ENCODE data around the gene GALNT14. TPM values are rescaled to one million over a fixed set of nuclear protein-coding genes. Genes with fewer than 3 reads are reported as not detected.
"Not testable (repeated sequence)": the region's sequence is repeated elsewhere in the genome, so short reads cannot be mapped to it uniquely, and the experiment has no call there.

Gene GALNT14
- total RNA-seq, 1 donor from 2014 or later = 7.4 TPM

DNA sequence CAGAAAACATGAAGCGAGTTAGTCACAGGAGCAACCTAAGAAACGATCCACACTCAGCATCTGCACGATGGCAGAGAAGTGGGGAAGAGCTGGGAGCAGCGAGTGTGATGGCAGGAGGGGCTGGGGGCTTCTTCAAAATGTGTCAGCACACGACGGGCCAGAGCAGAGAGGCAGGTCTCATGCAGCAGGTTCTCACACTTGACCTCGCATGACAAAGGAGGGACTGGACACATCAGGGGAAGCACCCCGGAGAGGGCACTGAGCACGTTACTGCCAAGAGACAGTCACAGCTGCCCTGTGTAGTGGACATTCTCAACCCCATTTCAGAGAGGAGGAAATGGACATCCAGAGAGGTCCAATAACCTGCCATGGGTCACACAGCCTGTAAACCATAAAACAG is 226.9 kb downstream of the GALNT14 start:
- H3K4me1 Mint-ChIP-seq (ENCODE audit: unreplicated experiment) = peaks cover 4% of the 10 kb centered on the region
- peaks cover 20% of the 10 kb centered on the region for H3K27me3 Mint-ChIP-seq
- no peak for DNase-seq (ENCODE audit: extremely low spot score, unreplicated experiment)
- no peak overlapping the region for H3K27ac Mint-ChIP-seq
- TF ChIP-seq, protein P1, sequence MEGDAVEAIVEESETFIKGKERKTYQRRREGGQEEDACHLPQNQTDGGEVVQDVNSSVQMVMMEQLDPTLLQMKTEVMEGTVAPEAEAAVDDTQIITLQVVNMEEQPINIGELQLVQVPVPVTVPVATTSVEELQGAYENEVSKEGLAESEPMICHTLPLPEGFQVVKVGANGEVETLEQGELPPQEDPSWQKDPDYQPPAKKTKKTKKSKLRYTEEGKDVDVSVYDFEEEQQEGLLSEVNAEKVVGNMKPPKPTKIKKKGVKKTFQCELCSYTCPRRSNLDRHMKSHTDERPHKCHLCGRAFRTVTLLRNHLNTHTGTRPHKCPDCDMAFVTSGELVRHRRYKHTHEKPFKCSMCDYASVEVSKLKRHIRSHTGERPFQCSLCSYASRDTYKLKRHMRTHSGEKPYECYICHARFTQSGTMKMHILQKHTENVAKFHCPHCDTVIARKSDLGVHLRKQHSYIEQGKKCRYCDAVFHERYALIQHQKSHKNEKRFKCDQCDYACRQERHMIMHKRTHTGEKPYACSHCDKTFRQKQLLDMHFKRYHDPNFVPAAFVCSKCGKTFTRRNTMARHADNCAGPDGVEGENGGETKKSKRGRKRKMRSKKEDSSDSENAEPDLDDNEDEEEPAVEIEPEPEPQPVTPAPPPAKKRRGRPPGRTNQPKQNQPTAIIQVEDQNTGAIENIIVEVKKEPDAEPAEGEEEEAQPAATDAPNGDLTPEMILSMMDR (conservative IDR thresholded peaks at IDR 0.05) = no peak
- no peaks in the 10 kb centered on the region for H3K9me3 Mint-ChIP-seq
- H3K4me3 Mint-ChIP-seq = no peak overlapping the region
- H3K36me3 Mint-ChIP-seq = no peaks in the 10 kb centered on the region

DNA sequence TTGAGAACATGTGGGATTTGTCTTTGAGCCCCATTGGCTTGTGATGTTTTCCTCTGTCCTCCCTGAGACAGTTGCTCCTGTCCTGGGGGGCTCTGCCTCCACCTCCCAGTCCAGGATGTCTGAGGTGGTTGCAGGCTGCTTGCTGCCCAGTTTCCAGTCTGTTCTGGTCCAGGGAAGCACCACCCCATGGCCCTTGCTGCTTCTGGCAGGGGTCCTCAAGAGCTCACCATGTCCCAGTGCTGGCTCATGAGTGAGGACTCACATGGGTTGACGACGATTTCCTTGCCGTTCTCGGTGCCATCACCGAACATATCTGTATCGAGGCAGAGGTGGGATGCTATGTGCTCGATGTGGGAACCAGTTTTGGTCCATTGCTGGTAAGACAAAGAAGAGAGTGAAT is 227.6 kb downstream of the GALNT14 start:
- no peak for DNase-seq (ENCODE audit: extremely low spot score, unreplicated experiment)
- TF ChIP-seq, protein P1 (conservative IDR thresholded peaks at IDR 0.05) = no peak
- peaks cover 20% of the 10 kb centered on the region for H3K27me3 Mint-ChIP-seq
- no peaks in the 10 kb centered on the region for H3K9me3 Mint-ChIP-seq
- no peaks in the 10 kb centered on the region for H3K36me3 Mint-ChIP-seq
- H3K4me1 Mint-ChIP-seq (ENCODE audit: unreplicated experiment) = peaks cover 4% of the 10 kb centered on the region
- no peak overlapping the region for H3K27ac Mint-ChIP-seq
- no peak overlapping the region for H3K4me3 Mint-ChIP-seq

DNA sequence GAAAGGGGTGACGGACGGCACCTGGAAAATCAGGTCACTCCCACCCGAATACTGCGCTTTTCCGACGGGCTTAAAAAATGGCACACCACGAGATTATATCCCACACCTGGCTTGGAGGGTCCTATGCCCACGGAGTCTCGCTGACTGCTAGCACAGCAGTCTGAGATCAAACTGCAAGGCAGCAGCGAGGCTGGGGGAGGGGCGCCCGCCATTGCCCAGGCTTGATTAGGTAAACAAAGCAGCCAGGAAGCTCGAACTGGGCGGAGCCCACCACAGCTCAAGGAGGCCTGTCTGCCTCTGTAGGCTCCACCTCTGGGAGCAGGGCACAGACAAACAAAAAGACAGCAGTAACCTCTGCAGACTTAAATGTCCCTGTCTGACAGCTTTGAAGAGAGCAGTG is 233.8 kb downstream of the GALNT14 start:
- peaks cover 13% of the 10 kb centered on the region for H3K27me3 Mint-ChIP-seq
- H3K4me3 Mint-ChIP-seq; H3K9me3 Mint-ChIP-seq; H3K4me1 Mint-ChIP-seq (ENCODE audit: unreplicated experiment); H3K36me3 Mint-ChIP-seq; DNase-seq (ENCODE audit: extremely low spot score, unreplicated experiment); H3K27ac Mint-ChIP-seq: not testable (repeated sequence)

DNA sequence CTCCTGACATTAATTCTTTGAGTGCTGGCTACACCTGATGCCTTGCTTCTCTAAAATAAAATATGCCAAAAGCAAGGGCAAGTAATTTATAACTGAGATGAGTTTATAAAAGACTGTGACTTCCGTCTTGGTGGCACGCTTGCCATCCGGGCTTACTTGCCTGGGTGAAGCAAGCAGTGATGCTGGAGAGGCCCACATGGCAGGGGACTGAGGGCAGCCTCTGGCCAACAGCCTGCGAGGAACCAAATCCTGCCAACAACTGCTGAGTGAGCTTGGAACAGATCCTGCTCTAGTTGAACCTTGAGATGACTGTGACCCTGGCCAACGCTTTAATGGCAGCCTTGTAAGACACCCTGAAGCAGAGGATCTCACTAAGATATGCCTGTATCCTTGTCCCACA is 234.9 kb downstream of the GALNT14 start:
- TF ChIP-seq, protein P1 (conservative IDR thresholded peaks at IDR 0.05) = no peak
- Mint-ChIP-seq H3K27me3 (peaks cover 17% of the 10 kb centered on the region), H3K9me3 (no peaks in the 10 kb centered on the region), H3K4me1 (ENCODE audit: unreplicated experiment) (no peaks in the 10 kb centered on the region), H3K4me3 (no peak overlapping the region), H3K36me3 (no peaks in the 10 kb centered on the region), H3K27ac (no peak overlapping the region)
- DNase-seq (ENCODE audit: extremely low spot score, unreplicated experiment) = no peak

DNA sequence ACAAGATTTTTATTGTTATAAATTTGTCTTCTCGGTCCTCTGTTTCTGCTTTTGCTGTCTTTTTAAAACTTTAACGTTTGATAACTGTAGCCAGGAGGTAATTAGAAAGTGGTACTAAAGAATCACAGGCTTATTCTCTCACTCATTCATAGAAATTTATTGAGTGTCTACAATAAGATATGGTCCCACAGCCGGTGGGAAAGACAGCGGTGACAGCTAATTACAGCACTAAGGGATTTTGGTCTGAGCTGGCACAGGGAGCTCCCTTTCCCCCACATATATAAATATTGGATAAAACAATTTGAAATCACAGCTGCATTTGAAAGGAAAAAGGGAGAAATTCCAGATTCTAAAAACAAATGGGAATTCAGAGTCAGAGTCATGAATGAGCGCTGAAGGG is 237.9 kb downstream of the GALNT14 start:
- Mint-ChIP-seq H3K9me3 (no peaks in the 10 kb centered on the region), H3K27ac (no peak overlapping the region), H3K4me3 (no peak overlapping the region), H3K36me3 (no peaks in the 10 kb centered on the region), H3K4me1 (ENCODE audit: unreplicated experiment) (no peaks in the 10 kb centered on the region), H3K27me3 (peaks cover 24% of the 10 kb centered on the region)
- TF ChIP-seq, protein P1 (conservative IDR thresholded peaks at IDR 0.05) = no peak
- no peak for DNase-seq (ENCODE audit: extremely low spot score, unreplicated experiment)

DNA sequence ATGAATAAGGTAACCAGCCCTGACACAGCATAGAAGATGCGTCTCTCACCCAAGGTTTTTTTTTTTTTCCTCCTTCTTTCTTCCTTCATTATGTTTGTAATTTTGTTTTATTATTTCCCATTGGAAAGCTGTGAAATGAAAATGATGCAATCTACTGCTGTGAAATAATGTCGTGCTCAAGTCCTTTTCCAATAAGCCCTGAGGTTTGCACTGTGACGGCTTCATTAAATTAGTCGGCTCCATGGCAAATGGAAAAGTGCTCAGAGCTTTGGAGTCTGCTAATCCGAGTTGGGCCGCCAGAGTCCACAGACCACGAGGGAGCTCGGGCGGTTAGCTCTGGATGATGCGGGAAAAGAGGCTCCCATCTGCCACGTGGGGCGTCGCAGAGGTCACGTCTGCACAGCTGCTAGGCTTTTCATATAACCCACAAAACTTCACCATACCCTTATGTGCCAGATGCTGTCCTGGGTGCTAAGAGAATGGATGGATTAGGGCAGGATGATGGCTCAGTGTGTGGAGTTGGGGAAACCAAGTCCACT is 238.7 kb downstream of the GALNT14 start:
- Mint-ChIP-seq H3K9me3 (no peaks in the 10 kb centered on the region), H3K36me3 (no peaks in the 10 kb centered on the region), H3K4me1 (ENCODE audit: unreplicated experiment) (no peaks in the 10 kb centered on the region), H3K4me3 (no peak overlapping the region), H3K27ac (no peak overlapping the region), H3K27me3 (peaks cover 30% of the 10 kb centered on the region)
- DNase-seq (ENCODE audit: extremely low spot score, unreplicated experiment) = peak; percentile 58
- TF ChIP-seq, protein P1 (conservative IDR thresholded peaks at IDR 0.05) = no peak

Data from type B pancreatic cell (in vitro differentiated cells).